Activated CD4-positive, alpha-beta T cell treated with anti-CD3 and anti-CD28 coated beads, Interleukin-2, amount 50 U/mL, for 24 hours (primary cell): Measurements from ENCODE around the gene DAAM2.

Experiments used
- DNase-seq, 2 donors: peaks; one replicate each; pipeline ENCODE4 v3.0.0-alpha.2; 2020; ENCODE audit warnings: low read depth in 1 of 2, low spot score in 1 of 2

DAAM2 gene

DNA sequence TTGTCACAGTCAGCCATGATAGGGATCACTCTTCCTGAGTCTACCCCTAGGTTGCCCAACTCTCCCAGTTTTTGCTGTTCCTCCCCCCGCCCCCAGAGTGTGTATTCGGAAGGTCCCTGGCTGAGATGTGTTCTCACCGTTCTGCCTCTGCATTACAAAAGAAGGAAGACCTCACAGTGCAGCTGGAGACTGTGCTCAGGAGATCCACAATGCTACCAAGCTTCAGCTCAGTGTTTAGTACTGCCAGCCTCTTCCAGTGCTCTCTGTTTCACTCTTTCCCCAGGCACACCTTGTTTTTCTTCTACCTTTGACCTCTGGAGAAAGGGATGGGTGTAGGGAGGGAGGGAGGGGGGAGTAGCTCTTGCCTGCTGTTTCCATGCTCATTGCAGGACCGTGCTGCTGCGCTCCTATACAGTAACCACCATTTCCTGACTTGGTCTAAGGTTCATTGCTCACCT, 155.5 kb downstream of the DAAM2 start:
- no peak for DNase-seq

DNA sequence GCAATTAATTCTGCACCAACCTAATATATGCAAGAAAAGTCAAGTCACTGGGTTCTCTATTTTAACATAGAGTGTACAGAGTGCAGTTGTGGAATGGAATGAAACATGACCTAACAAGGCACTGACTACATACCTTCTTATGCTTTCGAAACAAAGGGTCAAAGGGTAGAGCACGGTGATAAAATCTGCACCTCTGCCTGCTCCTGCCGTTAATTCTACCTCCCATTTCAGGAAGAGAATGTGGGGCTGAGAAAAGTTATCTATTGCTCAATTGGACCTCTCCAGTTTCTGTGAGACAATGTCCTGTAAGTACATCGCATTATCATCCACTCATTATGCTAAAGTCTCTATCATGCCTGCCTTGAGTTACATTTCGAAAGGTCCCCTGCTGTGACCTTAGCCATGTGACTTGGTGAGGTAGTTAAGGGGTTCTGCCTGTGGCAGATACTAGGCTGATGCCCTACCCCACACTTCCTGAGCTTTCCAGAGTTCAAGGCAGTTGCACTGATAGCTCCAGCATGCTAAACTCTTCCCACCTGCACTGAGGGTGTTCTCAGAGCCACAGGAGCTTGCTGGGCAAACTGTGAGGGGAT, 156.1 kb downstream of the DAAM2 start:
- DNase-seq, result no peak

DNA sequence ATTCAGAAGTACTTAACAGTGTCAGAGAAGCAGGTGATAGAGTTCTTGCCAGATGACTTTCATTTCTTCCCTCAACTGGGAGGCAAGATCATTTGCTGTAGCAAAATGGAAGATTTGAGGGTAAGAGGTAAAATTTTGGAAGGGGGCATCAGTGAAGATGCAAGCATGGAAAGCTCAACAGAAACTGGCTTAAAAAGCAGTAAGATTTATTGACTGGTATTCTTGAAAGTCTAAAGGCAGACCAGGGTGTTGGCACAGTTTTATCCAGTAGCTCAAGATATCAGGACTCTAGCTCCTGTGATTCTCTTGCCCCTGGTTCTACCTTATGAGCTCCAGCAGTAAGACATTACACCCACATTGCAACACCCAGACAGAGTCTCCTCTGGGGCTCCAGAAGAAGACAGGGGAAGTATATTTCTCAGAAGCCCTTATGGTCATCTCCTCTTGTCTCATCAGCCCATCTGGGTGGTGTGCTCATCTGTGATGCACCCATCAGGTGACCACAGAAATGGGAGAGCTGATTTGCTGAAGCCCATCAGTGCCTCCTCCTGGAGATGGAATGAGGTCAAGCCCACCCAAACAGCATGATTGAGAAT, 158.0 kb downstream of the DAAM2 start:
- DNase-seq, result no peak

DNA sequence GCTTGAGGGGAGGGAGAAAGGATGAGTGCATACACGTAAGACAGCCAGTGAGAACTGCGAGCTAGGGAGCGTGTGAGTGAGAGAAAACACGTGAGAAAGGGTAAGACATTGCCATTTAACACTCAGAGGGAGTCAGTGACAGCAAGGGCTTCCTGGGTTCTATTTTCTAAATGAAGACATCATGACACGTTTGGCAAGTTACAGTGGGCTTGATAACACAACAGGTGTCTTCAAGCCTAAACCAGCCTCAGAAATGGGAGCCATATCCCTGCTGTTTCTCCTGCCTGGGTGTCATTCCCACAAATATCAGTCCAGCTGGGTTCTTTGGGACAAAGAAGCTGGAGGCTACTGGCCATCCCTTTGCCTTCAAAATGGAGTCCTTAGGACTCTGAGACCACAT, 159.0 kb downstream of the DAAM2 start:
- DNase-seq, result no peak

DNA sequence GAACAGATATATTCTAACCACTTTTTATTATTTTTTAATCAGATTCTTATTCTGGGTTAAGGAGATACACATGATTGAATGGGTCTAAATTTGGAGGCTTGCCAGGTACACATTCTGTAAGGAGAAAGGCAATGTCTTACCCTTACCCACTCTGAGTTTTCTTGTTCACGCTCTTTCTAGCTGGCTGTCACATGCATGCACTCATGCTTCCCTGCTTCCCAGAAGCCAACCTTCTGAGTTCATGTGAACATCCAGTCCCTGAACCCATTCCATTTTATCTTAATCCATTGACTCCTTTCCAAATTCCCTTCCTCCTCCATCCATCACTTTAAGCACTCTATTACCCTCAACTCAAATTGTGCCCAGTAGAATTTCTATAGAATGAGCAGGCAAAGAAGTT, 159.5 kb downstream of the DAAM2 start:
- DNase-seq, result no peak

DNA sequence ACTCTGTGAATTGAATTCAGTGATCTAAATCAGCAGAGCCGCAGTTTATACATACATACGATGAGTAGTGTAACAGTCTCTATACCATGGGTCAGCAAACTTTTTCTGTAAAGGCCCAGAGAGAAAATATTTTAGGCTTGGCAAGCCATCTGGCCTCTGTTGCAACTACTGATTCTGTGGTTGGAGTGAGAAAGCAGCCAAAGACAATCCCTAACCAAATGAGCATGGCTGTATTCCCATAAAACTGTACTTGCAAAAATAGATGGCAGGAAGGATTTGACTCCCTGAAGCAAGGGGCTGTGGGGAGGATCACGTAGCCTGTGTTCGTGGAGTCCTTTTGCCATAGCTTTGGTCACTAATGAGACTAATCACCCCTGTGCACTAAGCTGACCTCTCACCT, 160.0 kb downstream of the DAAM2 start:
- DNase-seq, result no peak

DNA sequence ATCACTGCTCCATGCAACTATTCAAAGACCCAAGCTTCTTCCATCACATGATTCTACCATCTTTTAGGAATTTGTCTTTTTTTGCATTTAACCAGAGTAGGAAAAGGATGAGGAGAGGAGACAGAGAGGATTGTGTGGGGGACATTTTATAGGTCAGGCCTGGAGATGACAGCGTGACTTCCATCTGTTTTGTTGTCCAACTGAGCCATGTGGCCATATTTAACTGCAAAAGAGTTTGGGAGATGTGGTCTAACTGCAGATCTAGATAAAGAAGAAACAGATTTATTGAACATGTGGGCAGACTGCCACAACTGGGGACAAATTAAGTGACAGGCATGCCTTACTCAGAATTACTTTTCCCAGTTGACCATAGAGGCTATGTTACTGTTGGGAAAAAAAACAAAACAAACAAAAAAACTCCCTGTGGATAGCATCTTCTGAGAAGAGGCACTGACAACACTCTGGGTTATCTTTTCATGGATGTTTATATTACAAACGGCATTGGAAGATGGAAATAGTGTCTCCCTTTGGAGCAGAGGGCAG, 161.0 kb downstream of the DAAM2 start:
- DNase-seq, result no peak
